Mesothelial cell of epicardium (in vitro differentiated cells): ENCODE results near the gene ADA. TPM values are rescaled to one million over a fixed set of nuclear protein-coding genes. Genes with fewer than 3 reads are reported as not detected.
A peak's percentile ranks its signal among the peaks of the same experiment; 100 is the strongest.
"Not testable (repeated sequence)": the region's sequence is repeated elsewhere in the genome, so short reads cannot be mapped to it uniquely, and the experiment has no call there.

Experiments used
- DNase-seq, 2 experiments: peaks; one replicate each; pipeline ENCODE4 v3.0.0; 2021; ENCODE audit warnings: low spot score in 2 of 2; ENCODE audit not compliant: unreplicated experiment in 2 of 2
- H3K27ac Mint-ChIP-seq: 2 replicates; pipeline ENCODE4 v1.8.0; 2021; ENCODE audit warnings: mixed read lengths
- H3K27me3 Mint-ChIP-seq: 2 replicates; pipeline ENCODE4 v1.8.0; 2021; ENCODE audit warnings: low read depth, mixed read lengths
- H3K36me3 Mint-ChIP-seq: 2 replicates; pipeline ENCODE4 v1.8.0; 2021; ENCODE audit warnings: mixed read lengths
- H3K4me1 Mint-ChIP-seq: 2 replicates; pipeline ENCODE4 v1.8.0; 2021; ENCODE audit warnings: mixed read lengths
- H3K4me3 Mint-ChIP-seq: 2 replicates; pipeline ENCODE4 v1.8.0; 2021; ENCODE audit warnings: mild to moderate bottlenecking, moderate library complexity, mixed read lengths
- H3K9me3 Mint-ChIP-seq: 2 replicates; pipeline ENCODE4 v1.8.0; 2021; ENCODE audit warnings: mixed read lengths
- CTCF ChIP-seq: fragments of 200-600 bp; sonication (generic); IDR thresholded peaks from one replicate; pipeline ENCODE4 v1.5.0; 2021; ENCODE audit warnings: antibody characterized with exemption; ENCODE audit not compliant: unreplicated experiment
- total RNA-seq: library from RNA; stranded (reverse); gene quantifications from 3 replicates; pipeline ENCODE4 v1.2.1, GENCODE V29; 2021

ADA gene
- total RNA-seq, 1 donor from 2014 or later, result 21.7 TPM

- Mint-ChIP-seq H3K4me3 (no peak overlapping the region), H3K36me3 (peaks cover 33% of the 10 kb centered on the region), H3K4me1 (peaks cover 56% of the 10 kb centered on the region), H3K27me3 (no peaks in the 10 kb centered on the region), H3K27ac (peak overlapping the region; percentile 94), H3K9me3 (no peaks in the 10 kb centered on the region)
- TF ChIP-seq CTCF, result no peak
- no peak for DNase-seq
Measured at GRCh38 chr20:44590980-44591778, 60.3 kb downstream of the ADA start.

GRCh38 chr20:44589537-44589936, 62.0 kb downstream of the ADA start:
- no peak for DNase-seq
- TF ChIP-seq CTCF, result no peak
- peak overlapping the region; percentile 94 for H3K27ac Mint-ChIP-seq

DNA sequence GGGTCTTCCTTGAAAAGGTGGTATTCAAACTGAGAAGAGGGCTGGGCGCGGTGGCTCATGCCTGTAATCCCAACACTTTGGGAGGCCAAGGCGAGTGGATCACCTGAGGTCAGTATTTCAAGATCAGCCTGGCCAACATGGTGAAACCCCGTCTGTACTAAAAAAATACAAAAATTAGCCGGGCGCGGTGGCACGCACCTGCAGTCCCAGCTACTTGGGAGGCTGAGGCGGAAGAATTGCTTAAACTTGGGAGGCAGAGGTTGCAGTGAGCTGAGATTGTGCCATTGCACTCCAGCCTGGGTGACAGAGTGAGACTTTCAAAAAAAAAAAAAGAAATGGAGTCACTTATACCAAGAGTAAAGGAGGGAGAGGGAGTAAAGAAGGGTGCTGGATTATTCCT, 63.2 kb downstream of the ADA start:
- not testable (repeated sequence) for H3K27me3 Mint-ChIP-seq, DNase-seq

More at GRCh38 chr20:44589537-44589936, 62.0 kb downstream of the ADA start:
- Mint-ChIP-seq H3K4me3 (no peak overlapping the region), H3K27me3 (no peaks in the 10 kb centered on the region), H3K4me1 (peaks cover 68% of the 10 kb centered on the region), H3K9me3 (no peaks in the 10 kb centered on the region), H3K36me3 (peaks cover 30% of the 10 kb centered on the region)

GRCh38 chr20:44587035-44587980, 64.2 kb downstream of the ADA start:
- H3K27ac Mint-ChIP-seq, result peak overlapping the region; percentile 96
- peaks cover 79% of the 10 kb centered on the region for H3K4me1 Mint-ChIP-seq

More for the DNA sequence above, 63.2 kb downstream of the ADA start:
- not testable (repeated sequence) for H3K4me3 Mint-ChIP-seq, H3K9me3 Mint-ChIP-seq
- peaks cover 71% of the 10 kb centered on the region for H3K4me1 Mint-ChIP-seq
- peaks cover 28% of the 10 kb centered on the region for H3K36me3 Mint-ChIP-seq
- peak overlapping the region; percentile 96 for H3K27ac Mint-ChIP-seq

GRCh38 chr20:44586289-44586911, 65.1 kb downstream of the ADA start:
- Mint-ChIP-seq H3K4me3 (no peak overlapping the region), H3K27ac (peak overlapping the region; percentile 96), H3K4me1 (peaks cover 88% of the 10 kb centered on the region), H3K9me3 (no peaks in the 10 kb centered on the region), H3K27me3 (no peaks in the 10 kb centered on the region), H3K36me3 (peaks cover 19% of the 10 kb centered on the region)
- TF ChIP-seq CTCF, result no peak
- no peak for DNase-seq

More at GRCh38 chr20:44587035-44587980, 64.2 kb downstream of the ADA start:
- no peak for TF ChIP-seq CTCF
- H3K27me3 Mint-ChIP-seq, result no peaks in the 10 kb centered on the region
- H3K36me3 Mint-ChIP-seq, result peaks cover 21% of the 10 kb centered on the region
- DNase-seq, result no peak
- no peak overlapping the region for H3K4me3 Mint-ChIP-seq
- no peaks in the 10 kb centered on the region for H3K9me3 Mint-ChIP-seq
